Neural crest cell (in vitro differentiated cells): ENCODE results near the gene KLHL14. TPM values are rescaled to one million over a fixed set of nuclear protein-coding genes. Genes with fewer than 3 reads are reported as not detected.

Source experiments
- DNase-seq: peaks from one replicate; pipeline ENCODE4 v3.0.0; 2021; ENCODE audit warnings: low read depth, mixed read lengths, low spot score
- H3K27ac Mint-ChIP-seq: one replicate; pipeline ENCODE4 v1.8.0; 2021; ENCODE audit warnings: mild to moderate bottlenecking, mixed read lengths; ENCODE audit not compliant: unreplicated experiment
- H3K27me3 Mint-ChIP-seq: 2 replicates; pipeline ENCODE4 v1.8.0; 2021; ENCODE audit warnings: low read depth, mild to moderate bottlenecking, mixed read lengths
- H3K36me3 Mint-ChIP-seq: 2 replicates; pipeline ENCODE4 v1.8.0; 2021; ENCODE audit warnings: low read depth, mild to moderate bottlenecking, mixed read lengths
- H3K4me1 Mint-ChIP-seq: 2 replicates; pipeline ENCODE4 v1.8.0; 2021; ENCODE audit warnings: mixed read lengths
- H3K4me3 Mint-ChIP-seq: one replicate; pipeline ENCODE4 v1.8.0; 2021; ENCODE audit warnings: mild to moderate bottlenecking, mixed read lengths
- H3K9me3 Mint-ChIP-seq: 2 replicates; pipeline ENCODE4 v1.8.0; 2021; ENCODE audit warnings: mixed read lengths
- total RNA-seq: library from RNA; stranded (reverse); gene quantifications from 2 replicates; pipeline ENCODE4 v1.2.1, GENCODE V29; 2021
- TF ChIP-seq, protein P1 (sequence below): fragments of 200-600 bp; sonication (generic); conservative IDR thresholded peaks from 2 replicates; pipeline ENCODE4 v1.5.0; 2021; ENCODE audit warnings: antibody characterized with exemption, mild to moderate bottlenecking

KLHL14 gene
- total RNA-seq, 1 donor from 2014 or later: 2.2 TPM

DNA sequence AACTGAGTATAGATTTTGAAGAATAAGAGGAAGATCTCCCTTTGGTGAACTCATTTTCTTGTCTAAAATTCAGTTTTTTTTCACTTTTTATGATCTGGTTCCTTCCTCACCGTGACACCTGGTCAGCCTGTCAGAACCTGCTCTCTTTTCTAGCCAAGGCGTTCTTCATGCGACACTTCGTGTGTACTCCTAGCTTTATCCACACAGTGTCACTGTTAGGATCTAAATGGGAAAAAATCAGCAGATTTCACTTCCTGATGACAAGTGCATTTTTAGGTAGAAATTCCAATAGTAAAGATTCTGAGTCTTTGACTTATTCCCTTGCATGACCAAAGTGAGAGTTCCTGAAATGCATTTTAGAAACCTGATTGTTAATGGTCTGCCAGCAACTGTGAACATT, 89.8 kb downstream of the KLHL14 start:
- Mint-ChIP-seq H3K27me3 (peaks cover 3% of the 10 kb centered on the region), H3K4me3 (no peak overlapping the region), H3K27ac (no peak overlapping the region), H3K36me3 (no peaks in the 10 kb centered on the region), H3K9me3 (no peaks in the 10 kb centered on the region), H3K4me1 (no peaks in the 10 kb centered on the region)
- TF ChIP-seq, protein P1, sequence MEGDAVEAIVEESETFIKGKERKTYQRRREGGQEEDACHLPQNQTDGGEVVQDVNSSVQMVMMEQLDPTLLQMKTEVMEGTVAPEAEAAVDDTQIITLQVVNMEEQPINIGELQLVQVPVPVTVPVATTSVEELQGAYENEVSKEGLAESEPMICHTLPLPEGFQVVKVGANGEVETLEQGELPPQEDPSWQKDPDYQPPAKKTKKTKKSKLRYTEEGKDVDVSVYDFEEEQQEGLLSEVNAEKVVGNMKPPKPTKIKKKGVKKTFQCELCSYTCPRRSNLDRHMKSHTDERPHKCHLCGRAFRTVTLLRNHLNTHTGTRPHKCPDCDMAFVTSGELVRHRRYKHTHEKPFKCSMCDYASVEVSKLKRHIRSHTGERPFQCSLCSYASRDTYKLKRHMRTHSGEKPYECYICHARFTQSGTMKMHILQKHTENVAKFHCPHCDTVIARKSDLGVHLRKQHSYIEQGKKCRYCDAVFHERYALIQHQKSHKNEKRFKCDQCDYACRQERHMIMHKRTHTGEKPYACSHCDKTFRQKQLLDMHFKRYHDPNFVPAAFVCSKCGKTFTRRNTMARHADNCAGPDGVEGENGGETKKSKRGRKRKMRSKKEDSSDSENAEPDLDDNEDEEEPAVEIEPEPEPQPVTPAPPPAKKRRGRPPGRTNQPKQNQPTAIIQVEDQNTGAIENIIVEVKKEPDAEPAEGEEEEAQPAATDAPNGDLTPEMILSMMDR: peak; percentile 20
- DNase-seq: no peak

DNA sequence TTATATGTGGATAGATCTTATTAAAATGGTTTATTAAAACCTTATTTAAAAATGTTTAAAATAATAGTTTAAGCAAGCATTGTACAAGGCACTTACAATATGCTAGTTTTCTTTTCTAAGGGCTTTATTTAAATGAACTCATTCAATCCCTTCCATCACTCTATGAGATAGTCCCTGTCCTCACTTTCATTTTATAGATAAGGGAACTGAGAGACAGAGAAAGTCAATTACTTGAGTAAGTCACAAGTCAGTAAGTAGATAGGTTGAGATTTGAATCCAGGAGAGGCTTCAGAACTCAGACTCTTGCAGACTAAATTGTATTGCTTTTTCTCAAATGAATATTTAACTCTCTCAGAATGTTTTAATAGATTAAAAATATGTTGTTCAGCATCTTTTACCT, 95.2 kb downstream of the KLHL14 start:
- TF ChIP-seq, protein P1: no peak
- DNase-seq: no peak
- Mint-ChIP-seq H3K27me3 (peaks cover 3% of the 10 kb centered on the region), H3K27ac (no peak overlapping the region), H3K36me3 (no peaks in the 10 kb centered on the region), H3K4me3 (no peak overlapping the region), H3K9me3 (no peaks in the 10 kb centered on the region), H3K4me1 (no peaks in the 10 kb centered on the region)

DNA sequence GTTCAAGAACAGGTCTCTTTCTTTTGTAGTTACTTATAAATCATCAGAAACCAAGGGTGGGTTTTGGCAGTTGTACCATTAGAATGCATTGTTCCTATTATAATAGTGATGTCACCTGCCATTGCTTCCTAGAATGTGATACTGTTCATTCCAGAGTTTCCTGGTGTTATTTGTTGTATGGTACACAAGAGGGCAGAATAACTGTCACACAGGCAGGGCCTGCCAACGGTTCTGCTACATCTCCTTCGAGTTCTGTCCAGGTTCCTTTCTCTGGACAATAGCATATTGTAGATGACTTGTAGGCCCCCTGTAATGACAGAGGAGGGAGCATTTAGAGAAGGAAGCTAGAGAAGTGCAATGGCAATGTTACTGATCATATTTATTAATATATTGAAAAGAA, 98.3 kb downstream of the KLHL14 start:
- Mint-ChIP-seq H3K27me3 (peaks cover 3% of the 10 kb centered on the region), H3K4me1 (no peaks in the 10 kb centered on the region), H3K4me3 (no peak overlapping the region), H3K36me3 (no peaks in the 10 kb centered on the region), H3K27ac (no peak overlapping the region), H3K9me3 (no peaks in the 10 kb centered on the region)
- TF ChIP-seq, protein P1: peak; percentile 40
- DNase-seq: no peak

DNA sequence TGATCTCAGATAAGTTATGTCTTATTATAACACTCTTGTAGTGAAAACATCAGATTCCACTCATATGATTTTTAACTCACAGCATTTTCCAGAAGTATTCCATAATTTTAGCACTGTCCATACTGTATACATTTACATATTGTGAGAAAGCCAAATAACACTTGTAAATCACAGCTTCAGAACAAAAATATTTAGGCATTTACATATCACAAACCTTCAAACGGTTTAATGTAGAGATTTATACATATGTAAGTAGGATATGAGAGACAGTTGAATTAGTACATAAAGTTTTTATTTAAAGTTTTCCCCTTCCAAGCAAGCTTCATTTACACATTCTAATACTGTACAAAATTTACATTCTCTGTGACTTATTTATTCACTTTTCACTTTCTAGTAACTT, 100.4 kb downstream of the KLHL14 start:
- H3K36me3 Mint-ChIP-seq: no peaks in the 10 kb centered on the region
- TF ChIP-seq, protein P1: no peak
- H3K9me3 Mint-ChIP-seq: no peaks in the 10 kb centered on the region
- no peak for DNase-seq
- H3K4me3 Mint-ChIP-seq: no peak overlapping the region
- no peaks in the 10 kb centered on the region for H3K27me3 Mint-ChIP-seq
- H3K27ac Mint-ChIP-seq: no peak overlapping the region
- no peaks in the 10 kb centered on the region for H3K4me1 Mint-ChIP-seq

DNA sequence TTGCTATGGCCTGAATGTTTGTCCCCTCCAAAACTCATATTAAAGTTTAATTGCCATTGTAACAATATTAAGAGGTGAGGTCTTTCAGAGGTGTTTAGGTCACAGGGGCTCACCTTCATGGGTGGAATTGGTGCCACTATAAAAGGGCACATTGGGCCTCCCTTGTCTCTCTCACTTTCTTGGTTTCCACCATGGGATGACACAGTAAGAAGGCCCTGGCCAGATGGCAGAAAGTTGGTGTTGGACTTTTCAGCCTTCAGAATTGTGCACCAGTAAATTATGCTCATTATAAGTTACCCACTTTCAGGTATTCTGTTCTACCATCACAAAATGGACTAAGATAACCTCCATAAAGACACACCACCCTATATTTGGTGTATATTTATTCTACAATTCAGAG, 102.1 kb downstream of the KLHL14 start:
- no peaks in the 10 kb centered on the region for H3K9me3 Mint-ChIP-seq
- H3K4me3 Mint-ChIP-seq: no peak overlapping the region
- no peaks in the 10 kb centered on the region for H3K36me3 Mint-ChIP-seq
- H3K27me3 Mint-ChIP-seq: no peaks in the 10 kb centered on the region
- TF ChIP-seq, protein P1: no peak
- DNase-seq: no peak
- no peaks in the 10 kb centered on the region for H3K4me1 Mint-ChIP-seq
- H3K27ac Mint-ChIP-seq: no peak overlapping the region
